Nephron (organoid): ENCODE data around the gene OR4D9.

Experiments
- H3K27ac Mint-ChIP-seq, 3 experiments: 2 replicates each; pipeline ENCODE4 v1.8.0; 2020; ENCODE audit warnings: mixed read lengths in 3 of 3, mild to moderate bottlenecking in 2 of 3, moderate library complexity in 1 of 3
- H3K27me3 Mint-ChIP-seq: 2 replicates; pipeline ENCODE4 v1.8.0; 2021; ENCODE audit warnings: low read depth, mild to moderate bottlenecking, moderate library complexity, mixed read lengths
- H3K36me3 Mint-ChIP-seq: 2 replicates; pipeline ENCODE4 v1.8.0; 2020; ENCODE audit warnings: low read depth, mixed read lengths
- H3K4me1 Mint-ChIP-seq: 2 replicates; pipeline ENCODE4 v1.8.0; 2020; ENCODE audit warnings: mixed read lengths
- H3K4me3 Mint-ChIP-seq, 3 experiments: 2 replicates each; pipeline ENCODE4 v1.8.0; 2020; ENCODE audit warnings: mild to moderate bottlenecking in 3 of 3, mixed read lengths in 3 of 3, moderate library complexity in 2 of 3
- H3K9me3 Mint-ChIP-seq: 2 replicates; pipeline ENCODE4 v1.8.0; 2020; ENCODE audit warnings: mixed read lengths
- CTCF ChIP-seq, 3 experiments: fragments of 200-600 bp; sonication (generic); IDR thresholded peaks; one replicate each; pipeline ENCODE4 v1.5.0; 2021; ENCODE audit warnings: antibody characterized with exemption in 3 of 3; ENCODE audit not compliant: unreplicated experiment in 3 of 3

The OR4D9 gene

DNA sequence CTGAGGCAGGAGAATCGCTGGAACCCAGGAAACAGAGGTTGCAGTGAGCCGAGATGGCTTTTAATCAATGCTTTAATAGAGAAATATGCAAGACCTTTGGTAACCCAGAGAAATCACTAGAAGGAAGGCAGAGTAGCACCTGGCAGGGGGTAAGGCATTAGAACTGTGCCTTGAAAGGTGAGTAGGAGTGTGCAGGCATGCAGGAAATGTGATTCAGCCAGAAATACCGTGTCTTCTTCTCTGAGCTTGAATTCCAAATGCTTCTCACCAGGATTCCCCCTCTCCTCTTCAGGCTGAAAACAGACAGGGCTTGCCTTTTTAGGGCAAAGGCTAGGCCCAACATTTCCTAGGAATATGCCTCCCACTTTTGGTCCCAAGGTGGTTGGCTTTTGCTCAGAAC, 51.0 kb downstream of the OR4D9 start:
- H3K27me3 Mint-ChIP-seq = peaks cover 14% of the 10 kb centered on the region
- H3K4me1 Mint-ChIP-seq = peaks cover 9% of the 10 kb centered on the region
- TF ChIP-seq CTCF (IDR thresholded peaks at IDR 0.05; ENCODE audit: unreplicated experiment in 3 of 3) = no peak
- H3K27ac Mint-ChIP-seq = peak overlapping the region in 2 of 3 experiments; percentile 7 to 66
- no peaks in the 10 kb centered on the region for H3K9me3 Mint-ChIP-seq
- no peaks in the 10 kb centered on the region for H3K36me3 Mint-ChIP-seq
- peak overlapping the region; percentile 58 to 83 (median 74) for H3K4me3 Mint-ChIP-seq
